HuH-7.5 (cell line): ENCODE results near the gene MPO.
A peak's percentile ranks its signal among the peaks of the same experiment; 100 is the strongest.

ENCODE experiments used
- DNase-seq: peaks from one replicate; pipeline ENCODE4 v3.0.0; 2011; ENCODE audit warnings: low spot score

MPO gene

DNA sequence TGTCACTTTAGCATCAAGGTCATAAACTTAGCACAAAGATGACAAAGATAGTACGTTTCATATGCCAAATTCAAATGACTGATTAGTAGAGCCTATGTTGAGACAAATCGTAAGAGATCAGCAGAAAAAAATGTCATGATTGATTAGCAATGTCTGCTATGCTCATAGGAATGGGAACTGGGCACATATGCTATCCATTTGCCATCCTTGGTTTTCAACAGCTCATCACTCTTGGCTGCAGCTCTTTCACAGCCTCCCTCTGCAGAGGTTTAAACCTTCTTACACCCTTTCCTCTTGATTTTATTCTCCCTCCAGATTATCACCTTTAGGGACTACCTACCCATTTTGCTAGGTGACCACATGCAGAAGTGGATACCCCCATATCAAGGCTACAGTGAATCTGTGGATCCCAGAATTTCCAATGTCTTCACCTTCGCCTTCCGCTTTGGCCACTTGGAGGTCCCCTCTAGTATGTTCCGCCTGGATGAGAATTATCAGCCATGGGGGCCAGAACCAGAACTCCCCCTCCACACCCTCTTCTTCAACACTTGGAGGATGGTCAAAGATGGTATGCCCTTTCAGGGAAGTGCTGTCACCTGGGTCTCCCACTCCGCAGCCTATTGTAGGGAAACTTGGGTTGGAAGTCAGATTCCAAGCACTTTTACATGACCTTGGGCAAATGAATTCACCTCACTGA, 16.2 kb downstream of the MPO start:
- DNase-seq, result no peak

GRCh38 chr17:58263773-58264172, 17.0 kb downstream of the MPO start:
- DNase-seq, result no peak

DNA sequence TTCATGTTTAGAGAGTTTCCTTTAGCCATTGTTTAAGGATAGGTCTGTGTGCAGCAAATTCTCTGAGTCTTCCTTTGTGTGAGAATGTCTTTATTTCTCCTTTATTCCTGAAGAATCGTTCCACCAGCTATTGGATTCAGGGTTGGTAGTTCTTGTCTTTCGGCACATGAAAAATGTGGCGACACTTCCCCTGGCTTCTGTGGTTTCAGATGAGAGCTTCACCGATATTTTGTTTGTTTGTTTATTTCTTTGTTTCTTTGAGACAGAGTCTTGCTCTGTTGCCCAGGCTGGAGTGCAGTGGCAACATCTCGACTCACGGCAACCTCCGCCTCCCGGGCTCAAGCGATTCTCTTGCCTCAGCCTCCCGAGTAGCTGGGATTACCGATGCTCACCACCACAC, 18.6 kb downstream of the MPO start:
- no peak for DNase-seq

DNA sequence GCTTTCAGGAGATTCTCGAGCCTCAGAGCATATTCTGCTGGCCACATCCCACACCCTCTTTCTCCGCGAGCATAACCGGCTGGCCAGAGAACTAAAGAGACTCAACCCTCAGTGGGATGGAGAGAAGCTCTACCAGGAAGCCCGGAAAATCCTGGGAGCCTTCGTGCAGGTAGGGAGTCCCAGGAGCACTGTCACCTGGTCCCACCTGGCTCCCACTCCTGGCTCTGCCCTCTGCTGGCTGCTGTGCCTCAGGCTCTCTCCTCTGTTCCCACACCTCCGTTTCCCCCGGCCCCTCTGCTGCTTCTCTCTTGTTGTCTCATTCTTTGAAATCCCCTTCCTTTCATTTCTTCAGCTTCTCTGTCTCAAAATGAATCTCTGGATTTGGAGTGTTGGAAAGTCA, 25.9 kb downstream of the MPO start:
- DNase-seq, result no peak

DNA sequence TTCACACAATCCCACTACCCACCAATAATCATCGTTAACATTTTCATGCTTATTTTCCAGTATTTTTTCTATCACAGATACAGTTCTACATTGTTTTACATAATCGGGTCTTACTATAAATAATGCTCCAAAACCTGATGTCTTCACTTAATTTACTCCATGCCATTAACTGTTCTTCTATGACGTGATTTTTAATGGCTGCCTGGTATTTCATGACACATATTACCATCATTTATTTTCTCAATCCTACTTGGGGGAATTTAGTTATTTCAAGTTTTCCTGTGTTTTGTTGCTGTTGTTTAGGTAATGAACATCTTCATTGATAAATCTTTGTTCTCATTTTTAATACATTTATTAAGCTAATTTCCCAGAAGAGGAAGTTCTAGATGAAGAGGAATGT, 27.7 kb downstream of the MPO start:
- DNase-seq, result no peak

DNA sequence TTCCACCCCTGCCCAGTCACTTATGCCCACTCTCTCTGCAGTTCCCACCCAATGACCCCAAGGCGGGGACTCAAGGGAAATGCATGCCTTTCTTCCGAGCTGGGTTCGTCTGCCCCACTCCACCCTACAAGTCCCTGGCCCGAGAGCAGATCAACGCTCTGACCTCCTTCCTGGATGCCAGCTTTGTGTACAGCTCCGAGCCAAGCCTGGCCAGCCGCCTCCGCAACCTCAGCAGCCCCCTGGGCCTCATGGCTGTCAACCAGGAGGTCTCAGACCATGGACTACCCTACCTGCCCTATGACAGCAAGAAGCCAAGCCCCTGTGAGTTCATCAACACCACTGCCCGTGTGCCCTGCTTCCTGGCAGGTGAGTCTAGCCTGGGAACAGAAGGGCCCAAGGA, 28.6 kb downstream of the MPO start:
- no peak for DNase-seq

DNA sequence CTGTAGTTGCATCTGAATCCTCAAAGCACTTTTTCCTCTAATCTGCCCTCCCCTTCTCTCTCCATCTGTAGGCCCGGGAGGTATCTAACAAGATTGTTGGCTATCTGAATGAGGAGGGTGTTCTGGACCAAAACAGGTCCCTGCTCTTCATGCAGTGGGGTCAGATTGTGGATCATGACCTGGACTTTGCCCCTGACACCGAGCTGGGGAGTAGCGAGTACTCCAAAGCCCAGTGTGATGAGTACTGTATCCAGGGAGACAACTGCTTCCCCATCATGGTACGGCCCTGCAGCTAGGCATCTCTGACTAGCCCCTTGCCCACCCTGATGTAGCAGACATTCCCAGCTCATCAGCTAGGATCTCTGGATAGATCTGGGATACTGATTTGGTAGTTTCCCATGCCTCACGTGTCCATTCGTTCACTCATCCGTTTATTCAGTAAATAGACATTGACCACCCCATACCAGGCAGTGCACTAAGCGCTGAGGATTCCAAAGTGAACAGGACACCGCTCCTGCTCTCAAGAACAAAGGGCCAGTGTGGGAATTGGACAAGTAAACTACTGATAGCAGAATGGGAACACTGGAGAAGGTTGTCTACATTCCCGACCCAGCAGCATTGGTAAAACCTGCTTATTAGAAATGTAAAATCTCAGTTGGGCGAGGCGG, 30.3 kb downstream of the MPO start:
- DNase-seq, result no peak

DNA sequence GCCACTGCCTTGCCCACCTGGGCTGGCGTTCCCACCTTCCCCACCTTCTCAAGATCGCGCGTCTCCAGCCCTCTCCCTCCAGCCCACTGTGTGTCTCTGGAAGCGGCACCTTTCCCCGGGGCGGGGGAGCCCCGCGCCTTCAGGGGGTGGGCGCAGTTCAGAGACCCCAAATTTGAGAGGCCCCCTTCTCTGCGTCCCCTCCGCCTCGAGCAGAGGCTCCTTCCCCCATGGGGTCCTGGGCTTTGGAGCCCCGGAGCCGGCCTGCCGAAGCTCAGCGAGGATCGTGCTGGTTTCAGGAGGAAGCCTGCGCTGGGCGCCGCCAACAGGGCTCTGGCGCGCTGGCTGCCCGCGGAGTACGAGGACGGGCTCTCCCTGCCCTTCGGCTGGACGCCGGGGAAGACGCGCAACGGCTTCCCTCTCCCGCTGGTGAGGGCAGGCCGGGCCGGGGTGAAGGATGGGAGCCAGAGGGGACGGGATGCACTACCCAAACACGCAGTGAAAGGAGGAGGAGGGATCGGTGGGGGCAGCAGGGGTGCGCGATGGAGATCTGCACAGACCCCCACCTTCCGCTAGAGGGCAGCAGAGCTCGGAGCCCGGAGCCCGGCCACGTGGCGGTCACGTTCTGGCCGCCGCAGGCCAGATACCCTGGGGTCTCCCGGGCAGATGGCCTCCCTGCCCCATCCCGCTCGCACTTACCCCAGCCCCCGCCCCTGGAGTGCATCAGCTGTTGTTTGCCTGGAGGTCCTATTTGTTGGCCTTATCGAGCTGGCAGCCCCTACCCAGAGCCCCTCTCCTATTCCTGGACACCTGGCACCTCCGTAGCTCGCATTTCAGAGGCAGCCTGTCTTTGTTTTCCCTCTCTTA, 31.2 kb downstream of the MPO start:
- peak; percentile 84 for DNase-seq

- DNase-seq, result no peak
These were observed 31.8 kb downstream of the MPO start for GRCh38 chr17:58248955-58249269.

DNA sequence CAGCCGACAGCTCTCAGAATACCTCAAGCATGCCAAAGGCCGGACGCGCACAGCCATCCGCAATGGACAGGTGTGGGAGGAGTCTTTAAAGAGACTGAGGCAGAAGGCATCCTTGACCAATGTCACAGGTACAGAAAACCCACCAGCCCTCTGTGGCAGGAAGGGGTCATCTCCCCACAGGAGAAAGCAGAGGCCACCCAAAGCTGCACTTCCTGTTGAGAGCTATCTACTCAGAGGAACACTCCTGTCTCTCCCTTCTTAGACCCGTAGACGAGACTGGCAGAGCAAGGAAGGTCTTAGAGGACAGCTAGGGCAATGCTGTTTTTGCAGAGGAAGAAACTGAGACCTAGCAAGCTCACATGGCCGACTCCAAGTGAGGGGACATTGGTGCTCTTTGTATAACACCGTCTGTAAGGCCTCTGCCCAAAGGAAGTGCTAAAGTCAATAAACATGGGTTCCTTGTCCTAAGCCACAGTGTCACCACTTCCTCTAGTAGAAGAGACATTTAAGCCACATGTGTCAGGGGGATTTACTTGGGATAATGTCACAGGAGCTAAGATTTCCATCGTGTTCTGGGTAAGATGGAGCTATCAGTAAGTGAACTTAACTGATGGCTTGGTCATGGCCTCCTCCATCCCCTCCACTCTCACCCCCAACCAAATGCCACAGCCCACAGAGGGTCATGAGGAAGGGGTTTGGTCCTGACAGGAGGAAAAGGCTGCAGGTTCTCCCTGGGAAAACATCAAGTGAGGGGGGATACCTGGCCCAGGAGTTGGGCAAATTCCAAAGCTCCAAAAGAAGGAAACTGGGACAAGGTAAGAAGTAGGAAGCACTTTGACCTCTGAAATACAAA, 33.0 kb downstream of the MPO start:
- no peak for DNase-seq

- DNase-seq, result no peak
These were observed 34.0 kb downstream of the MPO start for GRCh38 chr17:58246781-58247180.

DNA sequence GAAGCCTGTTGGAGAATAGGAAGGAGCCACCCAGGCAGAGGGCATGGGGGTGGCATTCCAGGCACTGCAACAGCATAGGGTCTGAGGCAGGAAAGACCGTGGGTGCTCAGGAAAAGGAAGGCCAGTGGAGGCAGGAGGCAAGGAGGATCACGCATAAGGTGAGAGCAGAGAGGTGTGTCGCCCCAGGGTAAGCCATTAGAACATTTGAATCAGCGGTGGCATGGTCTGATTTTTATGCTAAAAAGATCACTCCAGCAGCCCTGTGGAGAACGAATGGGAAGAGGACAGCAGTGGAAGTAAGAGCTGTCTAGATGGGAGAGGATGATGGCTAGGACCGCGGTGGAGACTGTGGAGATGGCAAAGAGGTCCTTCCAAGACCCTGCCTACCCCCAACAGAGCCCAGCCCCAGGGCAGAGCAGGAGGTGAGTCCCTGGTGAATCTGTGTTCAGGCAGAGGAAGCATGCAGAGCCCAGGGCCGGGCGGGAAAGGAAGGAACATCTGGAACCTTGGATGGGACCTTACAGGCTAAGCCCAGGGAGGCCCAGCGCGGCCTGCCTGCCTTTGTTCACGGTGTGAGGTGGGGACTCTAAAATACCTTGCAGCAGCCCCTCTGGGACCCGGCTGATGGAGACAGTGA, 34.5 kb downstream of the MPO start:
- DNase-seq, result no peak

- no peak for DNase-seq
These were observed 35.2 kb downstream of the MPO start for GRCh38 chr17:58245428-58246103.

DNA sequence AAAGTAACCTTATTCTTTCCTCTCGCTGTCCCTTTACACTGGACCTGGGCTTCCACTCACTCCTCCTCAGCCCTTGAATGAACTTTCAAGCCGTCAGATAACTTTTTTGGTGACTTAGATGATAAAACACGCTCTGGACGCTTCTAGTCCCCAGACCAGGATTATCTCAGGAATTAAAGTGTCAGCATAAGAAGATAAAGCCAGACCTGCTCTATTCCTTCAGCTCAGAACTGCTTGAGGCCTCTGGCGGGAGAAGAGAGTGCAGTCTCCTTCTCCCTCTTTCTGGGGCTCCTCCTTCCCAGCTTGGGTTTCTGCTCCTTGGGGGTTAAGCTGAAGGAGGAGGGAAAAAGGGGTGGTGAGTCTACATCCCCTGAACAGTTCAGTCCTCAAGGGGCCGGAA, 35.8 kb downstream of the MPO start:
- DNase-seq, result no peak

GRCh38 chr17:58242171-58242784, 38.5 kb downstream of the MPO start:
- DNase-seq, result no peak

GRCh38 chr17:58239987-58240386, 40.7 kb downstream of the MPO start:
- no peak for DNase-seq

GRCh38 chr17:58238147-58238634, 42.5 kb downstream of the MPO start, which contains the start of gene LPO:
Gene LPO (plus strand): TSS chr17:58238584. CDS start chr17:58242980, 4,396 bp downstream.
- DNase-seq, result no peak

- no peak for DNase-seq
These were observed 44.3 kb downstream of the MPO start for GRCh38 chr17:58236394-58236793.

- DNase-seq, result no peak
These were observed 44.9 kb downstream of the MPO start for GRCh38 chr17:58235821-58236220.

GRCh38 chr17:58234512-58234911, 46.2 kb downstream of the MPO start:
- DNase-seq, result no peak
